ENCODE data around the gene DISP2.

Gene DISP2

DNA sequence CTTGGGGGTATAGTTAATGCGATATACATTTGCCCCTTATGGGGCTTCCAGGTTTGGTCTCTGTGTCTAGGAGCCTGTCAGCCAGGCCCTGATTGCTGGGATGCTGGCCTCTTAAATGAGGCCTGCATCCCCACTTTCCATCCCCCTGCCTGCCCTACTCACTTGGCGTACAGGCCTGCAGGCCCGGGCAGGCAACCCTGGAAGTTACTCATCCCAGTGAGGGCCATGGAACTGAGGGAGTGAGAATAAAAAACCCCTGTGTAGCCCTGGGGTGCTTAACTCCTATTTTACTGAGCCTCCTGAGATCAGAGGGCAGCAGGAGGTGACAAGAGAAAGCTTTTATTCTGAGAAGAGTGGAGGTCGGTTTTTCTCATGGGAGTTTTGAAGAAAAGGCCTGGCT lies 2.0 kb downstream of the DISP2 start:
- TF ChIP-seq ZFX (IDR thresholded peaks at IDR 0.05) = no peak
- TF ChIP-seq, protein P1, sequence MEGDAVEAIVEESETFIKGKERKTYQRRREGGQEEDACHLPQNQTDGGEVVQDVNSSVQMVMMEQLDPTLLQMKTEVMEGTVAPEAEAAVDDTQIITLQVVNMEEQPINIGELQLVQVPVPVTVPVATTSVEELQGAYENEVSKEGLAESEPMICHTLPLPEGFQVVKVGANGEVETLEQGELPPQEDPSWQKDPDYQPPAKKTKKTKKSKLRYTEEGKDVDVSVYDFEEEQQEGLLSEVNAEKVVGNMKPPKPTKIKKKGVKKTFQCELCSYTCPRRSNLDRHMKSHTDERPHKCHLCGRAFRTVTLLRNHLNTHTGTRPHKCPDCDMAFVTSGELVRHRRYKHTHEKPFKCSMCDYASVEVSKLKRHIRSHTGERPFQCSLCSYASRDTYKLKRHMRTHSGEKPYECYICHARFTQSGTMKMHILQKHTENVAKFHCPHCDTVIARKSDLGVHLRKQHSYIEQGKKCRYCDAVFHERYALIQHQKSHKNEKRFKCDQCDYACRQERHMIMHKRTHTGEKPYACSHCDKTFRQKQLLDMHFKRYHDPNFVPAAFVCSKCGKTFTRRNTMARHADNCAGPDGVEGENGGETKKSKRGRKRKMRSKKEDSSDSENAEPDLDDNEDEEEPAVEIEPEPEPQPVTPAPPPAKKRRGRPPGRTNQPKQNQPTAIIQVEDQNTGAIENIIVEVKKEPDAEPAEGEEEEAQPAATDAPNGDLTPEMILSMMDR (conservative IDR thresholded peaks at IDR 0.05) = no peak
- H3K27ac ChIP-seq = no peak overlapping the region

DNA sequence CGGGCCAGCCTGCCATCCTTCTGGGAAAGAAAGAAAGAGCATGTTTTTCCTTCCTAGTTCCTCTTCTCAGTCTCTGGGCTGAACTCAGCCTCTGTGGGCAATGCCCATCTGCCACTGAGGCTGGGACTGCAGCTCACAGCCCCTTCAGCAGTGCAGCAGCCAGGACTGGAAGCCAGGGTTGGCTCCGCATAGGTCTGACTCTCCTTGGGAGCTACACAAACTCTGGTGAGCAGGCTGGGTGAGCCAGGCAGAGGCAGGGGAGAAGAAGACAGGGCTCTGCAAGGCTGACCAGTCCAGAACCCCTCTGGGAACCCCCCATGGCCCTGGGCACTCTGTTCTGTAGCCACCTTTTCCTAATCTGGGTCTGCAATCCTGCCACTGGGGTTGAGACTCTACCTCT lies 3.6 kb downstream of the DISP2 start:
- no peak overlapping the region for H3K27ac ChIP-seq

DNA sequence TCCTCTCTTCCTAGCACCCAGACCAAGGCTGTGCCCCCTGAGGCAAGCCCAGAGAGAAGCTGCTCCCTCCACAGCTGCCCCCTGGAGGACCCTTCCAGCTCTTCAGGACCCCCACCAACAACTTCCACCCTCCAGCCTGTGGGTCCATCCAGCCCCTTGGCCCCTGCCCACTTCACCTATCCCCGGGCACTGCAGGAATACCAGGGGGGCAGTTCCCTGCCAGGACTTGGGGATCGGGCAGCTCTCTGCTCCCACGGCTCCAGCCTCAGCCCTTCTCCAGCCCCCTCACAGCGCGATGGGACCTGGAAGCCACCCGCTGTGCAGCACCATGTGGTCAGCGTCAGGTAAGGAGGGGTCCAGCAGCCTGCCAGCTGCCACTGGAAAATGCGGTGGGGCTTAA lies 5.6 kb downstream of the DISP2 start:
- no peak overlapping the region for H3K27ac ChIP-seq
- no peak for TF ChIP-seq ZFX (IDR thresholded peaks at IDR 0.05)
- TF ChIP-seq, protein P1 (conservative IDR thresholded peaks at IDR 0.05) = no peak

More for the DNA sequence above, 3.6 kb downstream of the DISP2 start:
- no peak for TF ChIP-seq ZFX (IDR thresholded peaks at IDR 0.05)
- TF ChIP-seq, protein P1 (conservative IDR thresholded peaks at IDR 0.05) = no peak

DNA sequence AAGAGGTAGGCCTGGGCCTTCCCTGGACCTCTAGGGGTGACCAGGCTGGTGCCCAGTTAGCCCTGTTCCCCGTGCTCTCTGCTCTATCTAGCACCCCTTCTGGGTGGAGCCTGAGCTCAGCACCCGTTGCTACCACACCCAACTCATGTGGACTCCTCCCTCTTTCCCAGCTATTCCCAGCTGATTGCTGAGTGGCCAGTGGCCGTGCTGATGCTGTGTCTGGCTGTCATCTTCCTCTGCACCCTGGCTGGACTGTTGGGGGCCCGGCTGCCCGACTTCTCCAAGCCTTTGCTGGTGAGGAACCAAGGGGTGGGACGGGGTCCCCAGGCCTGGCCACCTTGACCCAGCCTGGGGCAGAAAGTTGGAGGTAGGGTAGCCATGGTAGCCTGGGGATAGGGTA lies 6.2 kb downstream of the DISP2 start:
- H3K27ac ChIP-seq = no peak overlapping the region
- TF ChIP-seq ZFX (IDR thresholded peaks at IDR 0.05) = no peak
- TF ChIP-seq, protein P1 (conservative IDR thresholded peaks at IDR 0.05) = no peak

DNA sequence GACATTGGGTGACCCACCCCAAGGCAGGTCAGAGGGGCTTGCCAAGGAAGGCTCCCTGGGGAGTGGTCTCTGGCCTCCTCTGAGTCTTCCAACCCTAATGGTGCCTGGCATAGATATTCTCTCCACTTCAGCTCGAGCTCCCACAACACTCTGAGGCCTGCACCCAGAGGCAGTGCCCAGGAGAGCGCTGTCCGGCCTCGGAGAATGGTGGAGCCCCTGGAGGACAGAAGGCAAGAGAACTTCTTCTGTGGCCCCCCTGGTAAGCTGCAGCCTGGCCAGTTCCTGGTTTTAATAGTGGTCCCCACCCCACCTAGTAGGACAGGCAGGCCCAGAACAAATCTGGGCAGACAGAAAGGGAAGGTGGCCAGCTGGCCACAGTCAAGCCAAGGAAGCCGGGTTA lies 7.0 kb downstream of the DISP2 start:
- no peak overlapping the region for H3K27ac ChIP-seq
- TF ChIP-seq, protein P1 (conservative IDR thresholded peaks at IDR 0.05) = no peak
- no peak for TF ChIP-seq ZFX (IDR thresholded peaks at IDR 0.05)

DNA sequence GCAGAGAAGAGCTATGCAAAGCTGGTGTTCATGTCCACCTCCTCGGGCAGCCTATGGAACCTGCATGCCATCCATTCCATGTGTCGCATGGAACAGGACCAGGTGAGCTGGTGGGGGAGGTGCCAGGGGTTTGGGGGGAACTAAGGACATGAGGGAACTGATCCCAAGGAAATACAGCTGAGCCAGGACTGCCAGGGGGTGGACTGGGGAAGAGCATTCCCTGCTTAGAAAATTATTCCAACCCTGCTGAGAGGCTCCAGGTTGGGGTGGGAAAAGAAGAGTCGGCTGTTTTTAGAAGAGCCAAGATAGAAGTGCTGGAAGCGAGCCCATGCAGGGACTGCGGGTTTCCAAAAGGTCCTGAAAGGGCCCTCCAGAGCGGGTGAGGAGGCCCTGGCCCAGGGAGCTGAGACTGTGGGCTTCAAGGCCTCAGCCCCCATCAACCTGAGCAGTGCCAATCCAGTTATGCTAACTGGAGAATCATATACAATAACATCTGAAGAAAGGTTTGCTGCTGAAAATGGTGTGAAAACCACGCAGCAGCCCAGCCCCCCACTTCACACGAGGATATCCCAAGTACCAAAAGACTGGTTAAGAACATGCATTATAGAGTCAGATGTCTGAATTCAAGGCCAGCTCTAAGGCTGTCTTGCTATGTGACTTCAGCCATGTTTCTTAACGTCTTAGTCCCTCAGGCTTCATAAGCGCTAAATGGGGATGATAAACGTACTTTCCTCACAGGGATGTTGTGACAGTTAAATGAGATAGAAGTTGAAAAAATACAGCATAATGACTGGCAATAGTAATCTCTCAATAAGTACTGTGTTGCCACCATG lies 7.8 kb downstream of the DISP2 start:
- no peak for TF ChIP-seq ZFX (IDR thresholded peaks at IDR 0.05)
- TF ChIP-seq, protein P1 (conservative IDR thresholded peaks at IDR 0.05) = no peak
- H3K27ac ChIP-seq = peak overlapping the region; percentile 73

DNA sequence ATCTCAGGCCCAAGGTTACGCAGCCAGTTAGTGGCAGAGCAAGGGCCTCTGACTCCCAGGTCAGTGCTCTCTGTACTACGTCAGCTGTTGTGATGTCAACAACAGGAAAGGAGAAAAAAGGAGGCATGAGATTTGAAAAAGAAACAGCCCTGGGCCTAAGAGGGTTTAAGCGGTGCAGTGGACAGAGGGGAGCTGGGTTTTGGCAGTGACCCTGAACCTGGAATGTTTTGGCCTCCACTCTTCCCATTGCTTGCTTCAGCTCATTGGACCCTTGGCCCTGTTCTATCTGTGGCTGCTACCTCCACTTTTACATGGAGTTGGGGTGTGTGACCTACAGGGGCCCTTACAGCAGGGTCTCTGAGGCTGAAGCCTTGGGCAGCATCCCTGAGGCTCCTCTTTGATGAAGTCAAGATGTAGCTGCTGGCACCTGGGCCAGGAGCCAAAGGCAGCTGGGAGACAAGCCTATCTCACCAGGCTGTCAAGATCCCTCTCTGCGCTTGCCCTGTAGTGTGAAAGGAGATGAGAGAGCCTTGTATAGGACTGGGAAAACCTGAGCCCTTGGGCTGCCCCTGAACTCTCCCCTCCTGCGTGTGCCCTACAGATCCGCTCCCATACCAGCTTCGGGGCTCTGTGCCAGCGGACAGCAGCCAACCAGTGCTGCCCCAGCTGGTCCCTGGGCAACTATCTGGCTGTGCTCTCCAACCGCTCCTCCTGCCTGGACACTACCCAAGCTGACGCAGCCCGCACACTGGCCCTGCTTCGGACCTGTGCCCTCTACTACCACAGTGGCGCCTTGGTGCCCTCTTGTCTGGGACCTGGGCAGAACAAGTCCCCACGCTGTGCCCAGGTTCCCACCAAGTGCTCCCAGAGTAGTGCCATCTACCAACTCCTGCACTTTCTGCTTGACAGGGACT lies 8.7 kb downstream of the DISP2 start:
- TF ChIP-seq, protein P1 (conservative IDR thresholded peaks at IDR 0.05) = no peak
- TF ChIP-seq ZFX (IDR thresholded peaks at IDR 0.05) = no peak
- peak overlapping the region; percentile 73 for H3K27ac ChIP-seq

Data from C4-2B (cell line).